Measurements from ENCODE around the gene CHIT1. TPM values are rescaled to one million over a fixed set of nuclear protein-coding genes. Genes with fewer than 3 reads are reported as not detected.

CHIT1 gene
- total and polyA plus RNA-seq, 4 donors = 0.89 to 4.9 (median 2.0) TPM

DNA sequence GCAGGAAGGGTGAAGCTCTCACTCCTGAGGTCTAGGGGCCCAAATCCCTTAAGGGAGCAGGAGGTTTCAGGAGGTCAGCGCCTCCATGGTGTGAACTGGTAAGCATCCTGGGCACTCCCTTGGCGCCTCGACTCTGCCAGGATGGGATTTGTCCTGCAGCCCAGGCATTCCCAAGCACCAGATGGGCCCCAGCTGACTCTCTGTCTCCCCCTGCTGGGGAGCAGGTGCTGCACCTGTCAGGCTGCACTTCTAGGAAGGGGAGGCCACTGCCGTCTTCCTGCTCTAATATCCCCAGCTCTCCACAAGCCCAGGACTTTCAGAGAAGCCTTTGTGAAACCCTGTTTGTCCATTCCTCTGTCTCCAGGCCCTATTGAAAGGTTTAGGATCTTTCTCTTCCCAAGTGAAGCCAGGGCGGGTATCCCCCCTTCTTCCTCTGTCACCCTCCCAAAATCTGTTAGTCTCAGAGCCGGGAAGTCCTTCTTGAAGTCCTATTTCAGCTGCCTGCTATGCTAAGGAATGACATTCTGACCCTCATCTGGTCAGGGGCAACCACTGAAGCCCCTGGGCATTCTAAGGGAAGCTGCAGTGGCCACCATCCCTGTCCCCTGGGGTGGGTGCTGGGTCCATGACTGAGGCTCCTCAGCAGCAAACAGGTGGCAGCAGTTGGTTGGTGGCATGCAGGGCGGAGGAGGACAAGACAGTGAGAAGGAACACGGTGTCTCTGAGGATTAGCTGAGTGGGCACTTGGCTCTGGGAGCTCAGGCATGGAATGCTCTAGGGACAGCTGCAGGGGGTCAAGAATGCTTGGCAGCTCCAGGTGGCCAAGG lies 57.1 kb downstream of the CHIT1 start:
- WGBS, 2 donors = 57 to 58% methylated on average over 8 of the region's 8 CpGs
- no peak for ATAC-seq (ENCODE audit: insufficient read depth, low FRiP score)
- Histone ChIP-seq H3K4me3 (no peak overlapping the region), H3K27ac (ENCODE audit: low read depth in 1 of 2, low read length in 1 of 2) (no peak overlapping the region), H3K4me1 (ENCODE audit: control insufficient read depth in 5 of 5, insufficient read depth in 5 of 5, low read length in 5 of 5) (peaks cover 0 to 6% (median 1%) of the 10 kb centered on the region in 5 donors), H3K27me3 (ENCODE audit: control insufficient read depth in 3 of 3, insufficient read depth in 3 of 3, low read length in 2 of 3) (no peaks in the 10 kb centered on the region), H3K9me3 (ENCODE audit: control insufficient read depth in 4 of 4, insufficient read depth in 3 of 4, low read length in 3 of 4) (no peaks in the 10 kb centered on the region), H3K36me3 (ENCODE audit: control insufficient read depth in 4 of 4, insufficient read depth in 4 of 4, low read length in 4 of 4) (no peaks in the 10 kb centered on the region), H3K9ac (ENCODE audit: insufficient read depth in 1 of 2, low read length in 2 of 2) (no peak overlapping the region)
- DNase-seq = peak in 2 of 3 donors; percentile 37 to 59
- TF ChIP-seq, protein P1, sequence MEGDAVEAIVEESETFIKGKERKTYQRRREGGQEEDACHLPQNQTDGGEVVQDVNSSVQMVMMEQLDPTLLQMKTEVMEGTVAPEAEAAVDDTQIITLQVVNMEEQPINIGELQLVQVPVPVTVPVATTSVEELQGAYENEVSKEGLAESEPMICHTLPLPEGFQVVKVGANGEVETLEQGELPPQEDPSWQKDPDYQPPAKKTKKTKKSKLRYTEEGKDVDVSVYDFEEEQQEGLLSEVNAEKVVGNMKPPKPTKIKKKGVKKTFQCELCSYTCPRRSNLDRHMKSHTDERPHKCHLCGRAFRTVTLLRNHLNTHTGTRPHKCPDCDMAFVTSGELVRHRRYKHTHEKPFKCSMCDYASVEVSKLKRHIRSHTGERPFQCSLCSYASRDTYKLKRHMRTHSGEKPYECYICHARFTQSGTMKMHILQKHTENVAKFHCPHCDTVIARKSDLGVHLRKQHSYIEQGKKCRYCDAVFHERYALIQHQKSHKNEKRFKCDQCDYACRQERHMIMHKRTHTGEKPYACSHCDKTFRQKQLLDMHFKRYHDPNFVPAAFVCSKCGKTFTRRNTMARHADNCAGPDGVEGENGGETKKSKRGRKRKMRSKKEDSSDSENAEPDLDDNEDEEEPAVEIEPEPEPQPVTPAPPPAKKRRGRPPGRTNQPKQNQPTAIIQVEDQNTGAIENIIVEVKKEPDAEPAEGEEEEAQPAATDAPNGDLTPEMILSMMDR (IDR thresholded peaks at IDR 0.05; ENCODE audit: control extremely low read depth, extremely low read depth) = peak; percentile 61

DNA sequence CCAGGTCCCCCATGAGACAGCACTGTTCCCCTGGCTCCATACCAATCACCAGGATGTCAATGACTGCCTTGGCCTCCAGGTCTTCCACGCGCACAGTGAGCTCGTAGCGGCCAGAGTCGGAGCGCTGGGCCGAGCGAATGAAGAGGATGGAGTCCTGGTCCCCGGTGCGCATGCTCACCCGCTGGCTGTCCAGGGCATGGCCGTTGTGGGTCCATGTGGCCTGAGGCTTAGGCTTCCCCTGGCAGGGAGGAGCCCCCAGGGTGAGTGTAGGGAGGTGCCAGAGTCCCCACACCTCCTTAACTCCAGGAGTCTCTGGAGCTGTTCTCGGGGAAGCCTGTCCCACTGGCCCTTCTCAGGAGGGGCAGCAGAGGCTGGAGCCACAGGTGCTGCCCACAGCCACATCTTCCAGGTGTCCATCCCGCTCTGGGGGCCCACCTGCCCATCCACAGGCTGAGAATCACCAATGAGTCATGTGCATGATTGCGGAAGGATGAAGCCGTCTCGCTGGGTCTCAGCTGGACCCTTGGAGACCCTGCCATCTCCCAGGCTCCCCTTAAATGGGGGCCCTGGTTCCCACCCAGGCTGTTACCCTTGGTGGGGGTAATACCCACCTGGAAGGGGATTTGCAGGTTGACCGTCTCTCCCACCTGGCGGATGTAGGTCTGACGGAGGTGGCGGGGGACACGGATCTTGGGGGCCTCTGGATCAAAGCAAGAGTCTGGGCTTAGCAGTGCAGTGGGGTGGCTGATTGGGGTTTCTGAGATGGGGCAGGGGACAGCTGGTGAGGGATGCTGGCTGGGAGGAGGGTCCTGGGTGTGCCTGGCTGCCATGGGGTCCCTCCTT lies 57.9 kb downstream of the CHIT1 start:
- Histone ChIP-seq H3K9me3 (ENCODE audit: control insufficient read depth in 4 of 4, insufficient read depth in 3 of 4, low read length in 3 of 4) (no peaks in the 10 kb centered on the region), H3K9ac (ENCODE audit: insufficient read depth in 1 of 2, low read length in 2 of 2) (no peak overlapping the region), H3K4me1 (ENCODE audit: control insufficient read depth in 5 of 5, insufficient read depth in 5 of 5, low read length in 5 of 5) (no peaks in the 10 kb centered on the region), H3K4me3 (no peak overlapping the region), H3K27me3 (ENCODE audit: control insufficient read depth in 3 of 3, insufficient read depth in 3 of 3, low read length in 2 of 3) (no peaks in the 10 kb centered on the region), H3K27ac (ENCODE audit: low read depth in 1 of 2, low read length in 1 of 2) (no peak overlapping the region), H3K36me3 (ENCODE audit: control insufficient read depth in 4 of 4, insufficient read depth in 4 of 4, low read length in 4 of 4) (no peaks in the 10 kb centered on the region)
- TF ChIP-seq, protein P1 (IDR thresholded peaks at IDR 0.05; ENCODE audit: control extremely low read depth, extremely low read depth) = no peak
- 94 to 96% methylated on average over 22 of the region's 22 CpGs for WGBS, 2 donors
- no peak for ATAC-seq (ENCODE audit: insufficient read depth, low FRiP score)
- no peak for DNase-seq

DNA sequence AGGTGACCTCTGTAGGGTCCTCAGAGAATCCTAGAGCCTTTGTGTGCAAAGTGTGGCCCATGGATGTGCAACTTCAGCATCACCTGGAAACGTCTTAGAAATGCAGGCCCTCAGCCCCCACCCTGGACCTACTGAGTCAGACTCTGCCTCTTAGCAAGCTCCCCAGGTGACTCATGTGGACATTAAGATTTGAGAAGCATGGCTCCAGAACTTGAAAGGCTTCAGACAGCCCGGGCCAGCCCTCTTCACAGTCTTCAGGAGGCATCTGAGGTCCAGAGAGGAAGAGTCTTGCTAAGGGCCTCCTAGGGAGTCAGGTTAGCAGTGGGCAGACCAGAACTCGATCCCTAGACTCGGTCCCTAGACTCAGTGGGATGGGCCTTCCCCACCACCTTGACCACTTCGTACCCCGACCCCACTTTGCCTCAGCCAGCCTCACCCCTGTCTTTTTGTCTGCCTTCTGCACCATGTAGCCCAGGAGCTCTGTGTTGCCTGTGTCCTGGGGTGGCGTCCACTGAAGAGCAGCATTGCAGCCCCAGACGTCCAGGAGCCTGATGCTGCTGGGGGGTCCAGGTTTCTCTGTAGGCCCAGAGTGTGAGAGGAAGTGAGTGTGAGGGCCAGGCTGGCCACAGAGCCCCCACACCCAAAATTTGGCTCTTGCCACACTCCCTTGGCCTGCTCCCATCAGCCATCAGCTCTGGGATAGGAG lies 58.7 kb downstream of the CHIT1 start:
- no peak for ATAC-seq (ENCODE audit: insufficient read depth, low FRiP score)
- WGBS, 2 donors = 86 to 91% methylated on average over 8 of the region's 8 CpGs

More for the DNA sequence above, 58.7 kb downstream of the CHIT1 start:
- no peaks in the 10 kb centered on the region for H3K4me1 ChIP-seq (ENCODE audit: control insufficient read depth in 5 of 5, insufficient read depth in 5 of 5, low read length in 5 of 5)
- no peaks in the 10 kb centered on the region for H3K9me3 ChIP-seq (ENCODE audit: control insufficient read depth in 4 of 4, insufficient read depth in 3 of 4, low read length in 3 of 4)
- no peaks in the 10 kb centered on the region for H3K36me3 ChIP-seq (ENCODE audit: control insufficient read depth in 4 of 4, insufficient read depth in 4 of 4, low read length in 4 of 4)
- TF ChIP-seq, protein P1 (IDR thresholded peaks at IDR 0.05; ENCODE audit: control extremely low read depth, extremely low read depth) = no peak
- no peak overlapping the region for H3K9ac ChIP-seq (ENCODE audit: insufficient read depth in 1 of 2, low read length in 2 of 2)
- no peak overlapping the region for H3K4me3 ChIP-seq
- no peak for DNase-seq
- no peaks in the 10 kb centered on the region for H3K27me3 ChIP-seq (ENCODE audit: control insufficient read depth in 3 of 3, insufficient read depth in 3 of 3, low read length in 2 of 3)
- no peak overlapping the region for H3K27ac ChIP-seq (ENCODE audit: low read depth in 1 of 2, low read length in 1 of 2)
